Stromal cell of bone marrow (primary cell): ENCODE data around the gene INTS1.

Experiments
- DNase-seq: peaks from one replicate; pipeline ENCODE4 v3.0.0-alpha.2; 2012; ENCODE audit warnings: low read depth

The INTS1 gene

DNA sequence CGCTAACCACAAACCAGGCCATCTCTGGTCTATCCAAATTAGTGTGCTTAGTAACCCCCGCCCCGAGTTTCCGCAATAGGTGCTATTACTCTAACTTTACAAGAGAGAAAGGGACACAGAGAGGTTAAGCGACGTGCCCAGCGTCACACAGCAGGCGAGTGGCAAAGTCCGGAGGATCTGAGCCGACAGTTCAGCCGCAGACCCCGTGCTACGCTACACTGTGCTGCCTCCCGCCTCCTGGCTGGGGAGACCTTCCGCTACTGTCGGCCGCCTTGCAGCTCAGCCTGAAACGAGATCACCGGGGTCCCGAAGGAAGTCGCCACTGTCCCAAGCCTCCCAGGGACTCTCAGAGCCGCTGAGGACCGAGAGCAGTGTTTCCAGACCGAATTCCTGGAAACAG lies 799 bp downstream of the INTS1 start:
- DNase-seq = no peak

- no peak for DNase-seq
These were observed 1.3 kb downstream of the INTS1 start for GRCh38 chr7:1502845-1503244.

DNA sequence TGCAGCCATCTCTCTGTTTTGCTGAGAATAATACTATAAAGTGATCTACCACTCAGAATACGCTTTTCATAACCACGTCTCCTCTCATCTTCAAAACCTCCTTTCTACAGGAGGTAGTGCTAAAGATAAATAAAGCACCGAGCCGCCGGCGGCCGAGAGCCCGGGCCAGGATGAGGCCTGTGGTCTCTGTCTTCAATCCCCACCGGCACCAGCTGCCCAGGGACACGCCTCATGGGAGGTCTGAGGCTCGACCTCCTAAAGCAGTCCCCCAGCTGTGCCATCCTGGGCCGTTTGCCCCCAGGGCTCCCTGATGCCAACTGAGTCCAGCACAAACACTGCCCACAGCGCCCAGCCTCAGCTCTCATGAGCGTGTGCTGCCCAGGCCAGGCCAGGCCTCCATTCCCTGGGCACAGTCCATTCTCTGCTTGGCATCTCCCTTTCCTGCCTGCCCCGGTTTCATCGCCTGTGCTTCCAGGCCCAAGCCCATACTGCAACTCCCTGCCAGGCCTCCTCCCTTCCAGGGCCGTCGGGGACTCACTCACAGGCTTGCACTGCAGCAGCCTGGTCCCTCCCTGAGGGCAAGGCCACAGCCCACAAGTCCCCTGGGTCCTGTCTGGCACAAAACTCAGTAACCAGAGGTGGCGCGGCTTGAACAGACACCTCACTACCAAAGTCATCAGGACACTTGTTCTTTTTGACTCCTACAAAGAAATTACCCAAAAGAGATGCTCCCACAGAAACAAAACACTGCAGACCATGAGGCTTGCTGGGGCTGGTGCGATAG lies 2.5 kb downstream of the INTS1 start:
- DNase-seq = no peak

DNA sequence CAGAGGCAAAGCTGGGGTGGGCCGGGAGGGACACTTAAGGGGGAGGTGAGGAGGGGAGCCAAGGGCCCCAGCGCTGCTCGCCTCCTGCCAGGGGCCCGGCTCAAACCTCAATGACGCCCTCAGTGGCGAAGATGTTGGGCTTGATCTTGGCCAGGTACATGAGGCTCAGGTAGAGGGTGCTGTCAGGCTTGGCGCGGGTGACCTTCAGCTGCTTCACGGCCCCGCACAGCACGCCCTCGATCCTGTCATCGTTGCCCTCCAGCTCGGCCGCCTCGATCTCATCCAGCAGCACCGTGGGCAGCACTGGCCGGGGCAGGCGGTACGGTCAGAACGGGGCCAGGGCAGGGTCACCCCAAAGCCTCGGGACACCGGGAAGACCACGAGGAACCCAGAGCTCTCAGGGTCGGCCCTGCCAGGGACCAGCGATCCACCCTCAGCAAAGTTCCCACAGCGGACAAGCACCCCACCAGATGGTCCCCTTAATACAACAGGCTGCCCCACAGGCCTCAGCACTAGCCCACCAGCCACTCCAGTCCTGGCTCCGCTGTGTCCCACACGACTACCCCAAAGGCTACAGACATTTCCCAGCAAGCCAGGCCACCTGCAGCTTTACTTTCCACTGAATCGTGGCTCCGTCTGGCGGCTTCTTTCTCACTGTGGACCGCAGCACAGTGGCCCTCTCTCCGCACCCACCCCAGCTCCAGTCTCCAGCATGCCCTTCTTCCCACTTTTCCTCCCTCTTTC lies 4.0 kb downstream of the INTS1 start:
- DNase-seq = no peak

GRCh38 chr7:1499367-1500029 lies 4.7 kb downstream of the INTS1 start:
- DNase-seq = no peak

GRCh38 chr7:1498370-1499305 lies 5.6 kb downstream of the INTS1 start:
- DNase-seq = no peak

DNA sequence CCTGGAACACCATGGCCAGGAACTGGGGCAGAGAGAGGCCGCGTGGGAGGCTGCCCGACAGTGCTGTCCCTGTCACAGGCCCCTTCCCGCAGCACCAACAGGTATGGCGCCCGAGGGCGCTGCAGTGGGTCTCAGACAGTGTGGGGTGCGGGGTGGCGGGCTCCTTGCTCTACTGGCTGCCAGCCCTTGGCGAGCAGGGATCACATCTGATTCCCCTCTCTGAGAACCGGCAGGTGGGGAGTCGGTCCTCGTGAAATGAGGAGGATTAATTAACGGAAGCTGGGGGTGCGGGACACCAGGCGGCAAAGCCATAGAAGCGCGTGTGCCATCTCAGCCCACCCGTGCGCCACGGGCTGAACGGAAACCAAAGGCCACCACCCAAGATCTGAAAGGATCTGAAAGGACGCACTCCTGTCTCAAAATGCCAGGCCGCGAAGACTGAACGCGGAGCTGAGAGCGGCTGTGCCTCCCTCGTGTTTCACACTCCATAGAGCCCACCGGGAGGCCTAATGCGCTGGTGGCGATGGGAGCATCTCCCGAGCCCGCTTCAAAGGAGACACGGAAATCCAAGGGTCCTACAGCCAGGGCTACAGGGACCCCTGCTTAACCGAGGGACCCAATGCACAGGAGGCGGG lies 6.8 kb downstream of the INTS1 start:
- no peak for DNase-seq

DNA sequence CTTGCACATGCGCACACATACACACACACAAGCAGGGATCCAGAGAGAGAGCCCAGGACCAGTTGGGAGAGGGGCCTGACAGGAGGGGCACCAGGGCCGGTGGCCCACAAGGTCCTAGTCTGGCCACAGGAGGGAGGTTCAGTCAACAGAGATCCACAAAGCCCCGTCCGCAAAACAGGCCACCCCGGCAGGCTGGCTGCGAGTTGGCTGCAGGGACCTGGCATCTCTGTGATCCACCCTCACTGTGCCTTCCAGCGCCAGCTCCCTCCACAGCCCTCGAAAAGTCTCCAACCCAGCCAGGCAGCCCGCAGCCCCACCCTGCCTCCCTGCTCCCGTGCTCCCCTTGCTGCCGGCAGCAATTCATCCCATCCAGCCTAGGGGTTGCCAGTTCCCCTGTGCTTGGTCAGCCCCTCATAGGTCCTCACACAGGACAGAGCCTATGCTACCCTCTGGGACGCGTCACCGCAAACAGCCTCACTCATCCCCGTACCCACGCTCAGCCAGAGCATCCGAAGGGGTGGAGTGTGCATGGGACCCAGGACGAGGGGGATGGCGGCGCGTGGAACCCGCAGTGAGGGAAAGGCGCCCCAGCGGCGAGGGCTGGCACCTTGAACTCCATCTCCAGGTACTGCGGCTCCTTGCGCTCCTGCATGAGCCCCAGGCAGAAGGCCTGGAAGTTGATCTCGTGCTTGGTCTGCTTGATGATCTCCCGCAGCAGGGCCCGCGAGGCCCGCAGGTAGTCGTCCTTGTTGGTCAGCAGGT lies 7.5 kb downstream of the INTS1 start:
- no peak for DNase-seq

GRCh38 chr7:1495564-1496242 lies 8.5 kb downstream of the INTS1 start:
- DNase-seq = no peak

GRCh38 chr7:1494866-1495563 lies 9.2 kb downstream of the INTS1 start:
- no peak for DNase-seq

DNA sequence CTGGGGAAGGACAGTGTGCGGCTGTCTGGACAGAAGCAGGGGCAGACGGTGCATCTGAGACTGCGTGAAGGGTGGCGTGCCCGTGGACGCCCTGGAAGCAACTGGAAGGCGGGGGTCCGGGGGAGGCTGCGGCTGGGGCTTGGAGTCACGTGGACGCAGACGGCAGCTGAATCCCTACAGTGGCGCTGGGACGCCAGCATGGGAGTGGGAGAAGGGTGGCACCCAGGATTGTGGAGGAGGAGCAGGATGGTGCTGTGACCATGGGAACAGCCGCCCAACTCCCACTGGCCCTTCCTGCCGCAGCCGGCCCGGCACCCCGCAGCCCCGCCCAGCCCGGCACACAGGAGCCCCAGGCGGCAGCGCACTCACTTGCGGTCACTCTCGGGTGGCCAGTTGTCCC lies 9.7 kb downstream of the INTS1 start:
- no peak for DNase-seq

GRCh38 chr7:1493571-1493970 lies 10.6 kb downstream of the INTS1 start:
- no peak for DNase-seq

- no peak for DNase-seq
These were observed 11.1 kb downstream of the INTS1 start for GRCh38 chr7:1493129-1493528.

- DNase-seq = no peak
These were observed 11.5 kb downstream of the INTS1 start for GRCh38 chr7:1492640-1493039.

DNA sequence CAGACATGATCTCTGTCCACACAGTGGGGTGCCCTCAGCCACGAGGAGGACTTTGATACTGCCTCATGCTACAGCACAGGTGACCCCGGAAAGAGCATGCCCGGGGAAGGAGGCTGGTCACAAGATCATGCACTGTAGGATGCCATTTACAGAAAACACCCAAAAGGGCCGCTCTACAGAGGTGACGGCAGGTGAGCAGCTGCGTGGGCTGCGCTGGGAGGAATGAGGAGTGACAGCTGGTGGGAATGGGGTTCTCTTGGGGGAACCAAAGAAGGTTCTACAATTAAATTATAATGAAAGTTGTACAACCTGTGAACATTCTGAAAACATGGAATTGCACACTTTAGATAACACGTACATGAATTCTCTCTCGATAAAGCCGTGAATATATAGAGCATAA lies 12.0 kb downstream of the INTS1 start:
- DNase-seq = no peak

GRCh38 chr7:1490837-1491236 lies 13.4 kb downstream of the INTS1 start:
- DNase-seq = no peak

- no peak for DNase-seq
These were observed 14.9 kb downstream of the INTS1 start for GRCh38 chr7:1489336-1489735.

DNA sequence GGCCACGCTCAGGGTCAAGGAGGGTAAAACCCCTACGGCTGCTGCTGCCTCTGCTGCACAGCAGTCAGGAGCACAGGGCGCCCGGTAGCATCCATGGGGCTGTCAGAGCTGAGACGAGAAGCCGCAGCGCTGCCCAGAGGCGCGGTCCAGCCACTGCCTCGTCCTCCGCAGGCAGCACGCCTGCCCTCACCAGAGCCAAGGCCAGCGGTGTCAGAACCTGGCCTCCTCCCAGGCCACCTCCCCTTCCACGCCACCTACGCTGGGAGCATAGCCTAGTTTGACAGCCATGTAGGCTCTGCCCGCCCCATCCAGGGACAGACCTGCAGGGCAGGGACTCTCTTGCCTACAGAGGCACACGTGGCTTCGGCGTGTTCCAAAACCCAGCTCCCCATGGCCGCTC lies 16.2 kb downstream of the INTS1 start:
- DNase-seq = no peak

GRCh38 chr7:1487466-1487865 lies 16.7 kb downstream of the INTS1 start:
- DNase-seq = no peak

DNA sequence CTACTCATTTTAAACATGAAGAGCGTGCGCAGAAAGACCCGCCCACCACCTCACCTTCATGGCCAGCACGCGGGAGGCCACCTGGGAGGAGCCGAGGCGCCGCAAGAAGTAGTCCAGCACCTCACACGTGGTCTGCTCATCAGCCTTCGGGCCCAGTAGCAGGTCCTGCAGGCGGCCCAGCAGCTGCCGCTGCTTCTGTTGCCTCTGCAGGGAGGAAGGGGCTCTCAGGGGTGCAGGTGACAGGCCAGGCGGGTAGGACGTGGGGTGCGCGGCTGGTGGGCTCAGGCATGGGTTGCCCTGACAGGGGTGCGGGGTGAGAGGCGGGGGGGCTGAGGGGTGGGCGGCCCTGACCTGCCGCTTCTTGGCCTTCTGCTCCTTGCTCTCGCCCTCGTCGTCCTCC lies 17.6 kb downstream of the INTS1 start:
- DNase-seq = no peak
